ENCODE results near the gene SLC13A2. TPM values are rescaled to one million over a fixed set of nuclear protein-coding genes. Genes with fewer than 3 reads are reported as not detected.

The SLC13A2 gene
- total RNA-seq, 4 donors from 2014 or later, result not detected

- TF ChIP-seq CTCF (IDR thresholded peaks at IDR 0.05), result no peak
- TF ChIP-seq POLR2A (IDR thresholded peaks at IDR 0.05), result no peak
- H3K4me1 ChIP-seq, result no peaks in the 10 kb centered on the region
- no peaks in the 10 kb centered on the region for H3K9me3 ChIP-seq
- no peaks in the 10 kb centered on the region for H3K36me3 ChIP-seq
- 92 to 96% methylated on average over 7 of the region's 7 CpGs for WGBS, 2 donors
- DNase-seq, result no peak
- H3K27me3 ChIP-seq, result no peaks in the 10 kb centered on the region
- no peak overlapping the region for H3K4me3 ChIP-seq (replicated peaks in 1 of 3)
- intact Hi-C loops (cut with DNase I), result no loop called here
- no peak overlapping the region for H3K27ac ChIP-seq
Measured at GRCh38 chr17:28472871-28473497, 460 bp upstream of the SLC13A2 start.

GRCh38 chr17:28474111-28474531, 677 bp downstream of the SLC13A2 start:
- 78 to 83% methylated on average over 7 of the region's 7 CpGs for WGBS, 2 donors
- peaks cover 0 to 2% of the 10 kb centered on the region in 2 donors for H3K4me1 ChIP-seq
- TF ChIP-seq CTCF (IDR thresholded peaks at IDR 0.05) (no peak), POLR2A (IDR thresholded peaks at IDR 0.05) (no peak)
- no peaks in the 10 kb centered on the region for H3K27me3 ChIP-seq
- H3K9me3 ChIP-seq, result no peaks in the 10 kb centered on the region
- intact Hi-C loops (cut with DNase I), result no loop called here
- DNase-seq, result no peak
- no peaks in the 10 kb centered on the region for H3K36me3 ChIP-seq
- H3K27ac ChIP-seq, result no peak overlapping the region
- no peak overlapping the region for H3K4me3 ChIP-seq (replicated peaks in 1 of 3)

GRCh38 chr17:28475151-28475900, 1.9 kb downstream of the SLC13A2 start:
- no peak for DNase-seq
- intact Hi-C loops (cut with DNase I), result no loop called here
- no peaks in the 10 kb centered on the region for H3K27me3 ChIP-seq
- no peaks in the 10 kb centered on the region for H3K9me3 ChIP-seq
- H3K4me1 ChIP-seq, result peaks cover 0 to 13% of the 10 kb centered on the region in 2 donors
- H3K4me3 ChIP-seq (replicated peaks in 1 of 3), result no peak overlapping the region
- no peak overlapping the region for H3K27ac ChIP-seq
- TF ChIP-seq POLR2A (IDR thresholded peaks at IDR 0.05) (no peak), CTCF (IDR thresholded peaks at IDR 0.05) (no peak)
- 59% methylated on average over 8 to 9 of the region's 9 CpGs for WGBS, 2 donors
- H3K36me3 ChIP-seq, result no peaks in the 10 kb centered on the region

GRCh38 chr17:28476076-28476865, 2.8 kb downstream of the SLC13A2 start:
- TF ChIP-seq CTCF (IDR thresholded peaks at IDR 0.05) (no peak), POLR2A (IDR thresholded peaks at IDR 0.05) (no peak)
- Histone ChIP-seq H3K4me1 (peaks cover 9 to 23% of the 10 kb centered on the region in 2 donors), H3K4me3 (replicated peaks in 1 of 3) (no peak overlapping the region), H3K9me3 (no peaks in the 10 kb centered on the region), H3K27ac (no peak overlapping the region), H3K36me3 (no peaks in the 10 kb centered on the region), H3K27me3 (no peaks in the 10 kb centered on the region)
- 85 to 86% methylated on average over 11 of the region's 11 CpGs for WGBS, 2 donors
- no peak for DNase-seq
- intact Hi-C loops (cut with DNase I), result no loop called here
